ENCODE measurements around the gene HDGFL3.
"Not testable (repeated sequence)": the region's sequence is repeated elsewhere in the genome, so short reads cannot be mapped to it uniquely, and the experiment has no call there.

HDGFL3 gene

GRCh38 chr15:83170474-83171165, 37.0 kb downstream of the HDGFL3 start:
- H3K4me3 ChIP-seq (ENCODE audit: insufficient read length, low read depth), result no peak overlapping the region
- TF ChIP-seq YY1 (IDR thresholded peaks at IDR 0.05; ENCODE audit: insufficient read depth, insufficient read length) (no peak), SUZ12 (IDR thresholded peaks at IDR 0.05; ENCODE audit: extremely low read depth, insufficient read depth, insufficient read length) (no peak), ZNF274 (IDR thresholded peaks at IDR 0.05; ENCODE audit: low read depth, low read length) (no peak)
- no peak for DNase-seq (ENCODE audit: low read depth, low spot score)
- H3K9me3 ChIP-seq (ENCODE audit: insufficient read depth, low read length), result no peaks in the 10 kb centered on the region; the same call in 1 of the 2 replicates
- no peak overlapping the region for H3K9ac ChIP-seq (ENCODE audit: insufficient read length, low read depth)
- no peaks in the 10 kb centered on the region for H3K27me3 ChIP-seq (ENCODE audit: insufficient read depth, insufficient read length)
- H3K4me1 ChIP-seq (ENCODE audit: insufficient read depth, insufficient read length), result no peaks in the 10 kb centered on the region
- peaks cover 6% of the 10 kb centered on the region for H3K36me3 ChIP-seq (ENCODE audit: insufficient read depth, insufficient read length, low read length)

- DNase-seq (ENCODE audit: low read depth, low spot score); H3K9me3 ChIP-seq (ENCODE audit: insufficient read depth, low read length); H3K9ac ChIP-seq (ENCODE audit: insufficient read length, low read depth): not testable (repeated sequence)
These were observed 38.0 kb downstream of the HDGFL3 start for GRCh38 chr15:83169576-83169975.

GRCh38 chr15:83166830-83167229, 40.8 kb downstream of the HDGFL3 start:
- Histone ChIP-seq H3K9me3 (ENCODE audit: insufficient read depth, low read length) (no peaks in the 10 kb centered on the region; the same call in 1 of the 2 replicates), H3K36me3 (ENCODE audit: insufficient read depth, insufficient read length, low read length) (peaks cover 11% of the 10 kb centered on the region), H3K9ac (ENCODE audit: insufficient read length, low read depth) (no peak overlapping the region), H3K4me3 (ENCODE audit: insufficient read length, low read depth) (no peak overlapping the region), H3K4me1 (ENCODE audit: insufficient read depth, insufficient read length) (no peaks in the 10 kb centered on the region), H3K27me3 (ENCODE audit: insufficient read depth, insufficient read length) (no peaks in the 10 kb centered on the region)
- TF ChIP-seq ZNF274 (IDR thresholded peaks at IDR 0.05; ENCODE audit: low read depth, low read length) (no peak), SUZ12 (IDR thresholded peaks at IDR 0.05; ENCODE audit: extremely low read depth, insufficient read depth, insufficient read length) (no peak), YY1 (IDR thresholded peaks at IDR 0.05; ENCODE audit: insufficient read depth, insufficient read length) (no peak)
- DNase-seq (ENCODE audit: low read depth, low spot score), result no peak

More at GRCh38 chr15:83169576-83169975, 38.0 kb downstream of the HDGFL3 start:
- not testable (repeated sequence) for H3K4me3 ChIP-seq (ENCODE audit: insufficient read length, low read depth); H3K36me3 ChIP-seq (ENCODE audit: insufficient read depth, insufficient read length, low read length); H3K27me3 ChIP-seq (ENCODE audit: insufficient read depth, insufficient read length); H3K4me1 ChIP-seq (ENCODE audit: insufficient read depth, insufficient read length)

GRCh38 chr15:83166218-83166617, 41.4 kb downstream of the HDGFL3 start:
- no peak for DNase-seq (ENCODE audit: low read depth, low spot score)
- H3K9ac ChIP-seq (ENCODE audit: insufficient read length, low read depth), result no peak overlapping the region
- no peak for TF ChIP-seq ZNF274 (IDR thresholded peaks at IDR 0.05; ENCODE audit: low read depth, low read length)
- no peak for TF ChIP-seq YY1 (IDR thresholded peaks at IDR 0.05; ENCODE audit: insufficient read depth, insufficient read length)
- no peak for TF ChIP-seq SUZ12 (IDR thresholded peaks at IDR 0.05; ENCODE audit: extremely low read depth, insufficient read depth, insufficient read length)

GRCh38 chr15:83164771-83165404, 42.7 kb downstream of the HDGFL3 start:
- Histone ChIP-seq H3K9ac (ENCODE audit: insufficient read length, low read depth) (no peak overlapping the region), H3K27me3 (ENCODE audit: insufficient read depth, insufficient read length) (no peaks in the 10 kb centered on the region), H3K4me1 (ENCODE audit: insufficient read depth, insufficient read length) (no peaks in the 10 kb centered on the region), H3K9me3 (ENCODE audit: insufficient read depth, low read length) (no peaks in the 10 kb centered on the region; the same call in 1 of the 2 replicates), H3K4me3 (ENCODE audit: insufficient read length, low read depth) (no peak overlapping the region), H3K36me3 (ENCODE audit: insufficient read depth, insufficient read length, low read length) (peaks cover 18% of the 10 kb centered on the region)
- DNase-seq (ENCODE audit: low read depth, low spot score), result no peak
- TF ChIP-seq YY1 (IDR thresholded peaks at IDR 0.05; ENCODE audit: insufficient read depth, insufficient read length), result no peak
- TF ChIP-seq ZNF274 (IDR thresholded peaks at IDR 0.05; ENCODE audit: low read depth, low read length), result no peak
- no peak for TF ChIP-seq SUZ12 (IDR thresholded peaks at IDR 0.05; ENCODE audit: extremely low read depth, insufficient read depth, insufficient read length)

More at GRCh38 chr15:83166218-83166617, 41.4 kb downstream of the HDGFL3 start:
- Histone ChIP-seq H3K36me3 (ENCODE audit: insufficient read depth, insufficient read length, low read length) (peaks cover 11% of the 10 kb centered on the region), H3K4me3 (ENCODE audit: insufficient read length, low read depth) (no peak overlapping the region), H3K9me3 (ENCODE audit: insufficient read depth, low read length) (no peaks in the 10 kb centered on the region; the same call in 1 of the 2 replicates), H3K4me1 (ENCODE audit: insufficient read depth, insufficient read length) (no peaks in the 10 kb centered on the region), H3K27me3 (ENCODE audit: insufficient read depth, insufficient read length) (no peaks in the 10 kb centered on the region)

- peaks cover 21% of the 10 kb centered on the region for H3K36me3 ChIP-seq (ENCODE audit: insufficient read depth, insufficient read length, low read length)
- no peak overlapping the region for H3K4me3 ChIP-seq (ENCODE audit: insufficient read length, low read depth)
- no peak for DNase-seq (ENCODE audit: low read depth, low spot score)
- H3K4me1 ChIP-seq (ENCODE audit: insufficient read depth, insufficient read length), result no peaks in the 10 kb centered on the region
- H3K27me3 ChIP-seq (ENCODE audit: insufficient read depth, insufficient read length), result no peaks in the 10 kb centered on the region
- no peaks in the 10 kb centered on the region; the same call in 1 of the 2 replicates for H3K9me3 ChIP-seq (ENCODE audit: insufficient read depth, low read length)
- no peak overlapping the region for H3K9ac ChIP-seq (ENCODE audit: insufficient read length, low read depth)
- TF ChIP-seq YY1 (IDR thresholded peaks at IDR 0.05; ENCODE audit: insufficient read depth, insufficient read length) (no peak), SUZ12 (IDR thresholded peaks at IDR 0.05; ENCODE audit: extremely low read depth, insufficient read depth, insufficient read length) (no peak), ZNF274 (IDR thresholded peaks at IDR 0.05; ENCODE audit: low read depth, low read length) (no peak)
These were observed 43.4 kb downstream of the HDGFL3 start for GRCh38 chr15:83164111-83164770.

GRCh38 chr15:83163032-83163431, 44.6 kb downstream of the HDGFL3 start:
- Histone ChIP-seq H3K36me3 (ENCODE audit: insufficient read depth, insufficient read length, low read length) (peaks cover 30% of the 10 kb centered on the region), H3K4me1 (ENCODE audit: insufficient read depth, insufficient read length) (no peaks in the 10 kb centered on the region), H3K4me3 (ENCODE audit: insufficient read length, low read depth) (no peak overlapping the region), H3K27me3 (ENCODE audit: insufficient read depth, insufficient read length) (no peaks in the 10 kb centered on the region), H3K9ac (ENCODE audit: insufficient read length, low read depth) (no peak overlapping the region), H3K9me3 (ENCODE audit: insufficient read depth, low read length) (no peaks in the 10 kb centered on the region; the same call in 1 of the 2 replicates)
- TF ChIP-seq ZNF274 (IDR thresholded peaks at IDR 0.05; ENCODE audit: low read depth, low read length), result no peak
- TF ChIP-seq YY1 (IDR thresholded peaks at IDR 0.05; ENCODE audit: insufficient read depth, insufficient read length), result no peak
- no peak for TF ChIP-seq SUZ12 (IDR thresholded peaks at IDR 0.05; ENCODE audit: extremely low read depth, insufficient read depth, insufficient read length)
- DNase-seq (ENCODE audit: low read depth, low spot score), result no peak
